GM18951 (cell line): ENCODE data around the gene UXS1.

Experiments
- POLR2A ChIP-seq: IDR thresholded peaks from 4 replicates; pipeline ENCODE4 v1.6.1; 2011; ENCODE audit warnings: mild to moderate bottlenecking; ENCODE audit not compliant: insufficient read length, insufficient read depth; ENCODE audit errors: extremely low read depth
- in situ Hi-C: fragments of 300-500 bp; cut with MboI; formaldehyde crosslinking; loops from one replicate; pipeline ENCODE4 v1.12.0; 2022; ENCODE audit warnings: low sequenced_read_pairs, mixed read lengths, inconsistent platforms; ENCODE audit not compliant: unreplicated experiment

Gene UXS1

DNA sequence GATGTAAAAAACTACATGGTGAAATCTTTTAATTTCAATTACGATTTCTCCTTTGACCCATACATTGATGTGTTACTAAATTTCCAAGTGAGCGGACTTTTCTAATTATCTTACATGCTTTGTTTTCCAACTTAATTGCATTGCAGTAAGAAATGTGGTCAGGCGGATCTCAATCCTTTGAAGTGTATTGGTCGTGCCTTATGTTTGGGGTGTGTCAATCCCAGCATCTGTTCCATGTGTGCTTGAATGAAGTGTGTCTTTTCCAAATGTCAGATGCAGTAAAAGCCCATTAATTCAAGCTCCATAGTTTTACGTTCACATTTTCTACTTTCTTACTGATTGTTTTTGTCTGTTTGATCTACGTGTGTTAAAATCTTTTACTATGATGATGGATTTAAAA is 113.1 kb downstream of the UXS1 start:
- in situ Hi-C loops, result no loop called here
- TF ChIP-seq POLR2A, result no peak

DNA sequence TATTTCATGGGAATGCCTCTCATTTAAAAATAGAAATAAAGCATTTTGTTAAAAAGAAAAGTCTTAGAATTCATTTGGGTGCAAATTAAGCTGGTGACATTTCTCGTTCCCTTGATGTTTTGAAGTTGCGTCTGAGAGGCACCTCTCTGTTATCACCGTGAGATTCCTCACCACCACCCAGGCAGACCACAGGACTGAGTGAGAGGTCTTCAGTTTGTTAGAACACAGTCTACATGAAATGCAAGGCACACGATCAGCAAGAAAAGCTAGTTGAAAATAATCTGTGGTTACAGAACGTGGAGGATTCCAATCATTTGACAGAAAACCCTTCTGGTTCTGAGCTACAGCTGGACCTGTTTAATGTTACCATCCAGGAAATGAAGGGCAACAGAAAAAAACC is 116.0 kb downstream of the UXS1 start:
- no peak for TF ChIP-seq POLR2A

DNA sequence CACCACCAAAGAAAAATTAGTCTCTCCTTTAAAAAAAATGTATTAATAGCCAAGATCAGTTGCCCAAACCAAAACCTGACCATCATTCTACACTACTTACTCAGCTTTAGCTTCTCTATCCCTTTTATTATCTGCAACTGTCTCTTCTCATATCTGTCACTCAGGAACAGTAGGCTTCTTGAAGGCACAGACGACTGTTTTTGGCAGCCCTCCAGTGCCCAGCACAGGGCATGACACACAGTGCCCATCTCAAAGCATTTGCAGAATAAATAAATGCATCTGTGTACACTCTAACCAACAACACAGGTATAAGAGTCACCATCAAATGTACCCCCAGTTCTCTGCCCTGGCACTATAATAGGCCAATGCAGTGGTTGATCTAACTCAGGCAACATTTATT is 117.2 kb downstream of the UXS1 start:
- TF ChIP-seq POLR2A, result no peak
- in situ Hi-C loops, result no loop called here

More for the DNA sequence above, 116.0 kb downstream of the UXS1 start:
- in situ Hi-C loops, result no loop called here

DNA sequence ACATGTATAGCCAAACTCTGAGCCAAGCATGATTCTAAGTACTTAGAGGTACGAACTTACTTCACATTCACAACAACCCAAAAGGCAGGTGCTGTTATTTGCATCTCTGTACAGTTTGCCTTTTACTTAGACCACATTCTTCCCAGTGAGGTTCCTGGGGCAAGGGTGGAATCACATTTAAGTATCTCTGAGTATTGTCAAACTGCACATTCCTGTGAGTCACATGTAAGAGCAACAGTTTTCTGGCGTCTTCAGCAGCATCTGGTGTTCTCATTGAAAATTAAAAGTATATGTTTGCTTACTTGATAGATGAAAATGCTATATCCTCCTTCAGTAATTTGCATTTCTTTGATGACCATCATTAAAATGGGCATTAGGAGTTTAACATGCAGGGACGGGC is 119.1 kb downstream of the UXS1 start:
- TF ChIP-seq POLR2A, result no peak
- in situ Hi-C loops, result no loop called here

DNA sequence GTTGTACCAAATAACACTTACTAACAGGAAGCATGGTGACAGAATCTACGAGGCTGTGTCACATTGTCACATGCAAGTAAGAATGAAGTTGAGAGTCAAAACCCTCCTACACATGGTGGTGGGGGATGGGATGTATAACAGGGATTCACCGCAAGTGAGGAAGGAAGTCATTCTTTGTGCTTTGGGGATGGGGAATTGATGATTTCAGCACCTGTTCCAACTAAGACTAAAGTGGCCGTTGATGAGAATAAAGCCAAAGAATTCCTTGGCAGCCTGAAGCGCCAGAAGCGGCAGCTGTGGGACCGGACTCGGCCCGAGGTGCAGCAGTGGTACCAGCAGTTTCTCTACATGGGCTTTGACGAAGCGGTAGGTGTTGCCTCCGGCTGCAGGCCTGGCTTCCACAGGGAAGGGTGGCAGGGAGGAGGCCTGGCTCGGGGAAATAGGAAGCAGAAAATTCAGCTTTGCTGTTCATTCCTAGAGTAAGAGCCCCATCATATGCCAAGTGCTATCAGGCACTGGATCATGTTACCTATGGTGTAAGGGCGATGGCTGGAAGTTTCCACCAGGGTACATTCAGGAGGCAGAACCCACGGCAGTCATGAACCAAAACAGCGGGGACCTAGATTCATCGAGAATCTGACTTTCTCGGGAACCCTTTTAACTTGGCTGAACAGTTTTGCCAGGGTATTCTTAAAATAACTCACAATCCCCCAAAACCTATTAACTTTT is 120.3 kb downstream of the UXS1 start:
- TF ChIP-seq POLR2A, result no peak
- in situ Hi-C loops, result no loop called here

DNA sequence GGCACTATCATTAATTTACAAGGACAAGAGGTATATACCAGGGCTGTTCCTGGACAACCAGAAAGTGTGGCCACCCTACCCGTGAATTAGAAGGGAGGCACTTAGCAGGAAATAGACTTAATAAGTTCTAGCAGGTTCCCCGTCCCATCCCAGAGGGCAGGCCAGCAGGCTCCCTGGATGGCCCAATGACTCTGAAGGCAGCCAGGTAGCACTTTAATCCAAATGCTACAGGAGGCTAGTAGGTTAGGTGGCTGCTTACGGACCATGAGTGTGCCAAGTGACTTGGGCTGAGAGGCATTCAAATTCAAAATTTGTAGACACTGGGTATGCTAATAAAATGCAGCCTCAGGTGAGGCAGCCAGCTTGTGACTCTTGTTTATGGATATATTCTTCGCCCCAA is 123.9 kb downstream of the UXS1 start:
- in situ Hi-C loops, result no loop called here
- no peak for TF ChIP-seq POLR2A

DNA sequence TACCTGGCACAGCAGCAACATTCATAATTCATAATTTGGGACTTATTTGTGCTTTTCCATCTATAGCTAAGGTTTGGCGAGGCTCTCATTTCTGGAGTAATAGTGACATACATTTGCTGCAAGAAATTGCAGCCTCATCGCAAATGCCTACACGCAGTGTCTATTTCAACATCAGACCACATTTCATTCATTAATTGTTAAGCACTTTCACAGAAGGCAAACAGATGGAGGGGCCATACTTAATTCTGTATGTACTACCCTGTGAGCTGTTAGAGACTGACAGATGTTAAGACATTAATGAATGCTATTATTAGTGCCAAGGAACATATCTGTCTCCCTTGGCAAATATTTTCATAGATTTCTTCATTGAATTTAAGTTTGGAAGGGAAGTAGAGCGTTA is 125.7 kb downstream of the UXS1 start:
- TF ChIP-seq POLR2A, result no peak
- in situ Hi-C loops, result no loop called here

DNA sequence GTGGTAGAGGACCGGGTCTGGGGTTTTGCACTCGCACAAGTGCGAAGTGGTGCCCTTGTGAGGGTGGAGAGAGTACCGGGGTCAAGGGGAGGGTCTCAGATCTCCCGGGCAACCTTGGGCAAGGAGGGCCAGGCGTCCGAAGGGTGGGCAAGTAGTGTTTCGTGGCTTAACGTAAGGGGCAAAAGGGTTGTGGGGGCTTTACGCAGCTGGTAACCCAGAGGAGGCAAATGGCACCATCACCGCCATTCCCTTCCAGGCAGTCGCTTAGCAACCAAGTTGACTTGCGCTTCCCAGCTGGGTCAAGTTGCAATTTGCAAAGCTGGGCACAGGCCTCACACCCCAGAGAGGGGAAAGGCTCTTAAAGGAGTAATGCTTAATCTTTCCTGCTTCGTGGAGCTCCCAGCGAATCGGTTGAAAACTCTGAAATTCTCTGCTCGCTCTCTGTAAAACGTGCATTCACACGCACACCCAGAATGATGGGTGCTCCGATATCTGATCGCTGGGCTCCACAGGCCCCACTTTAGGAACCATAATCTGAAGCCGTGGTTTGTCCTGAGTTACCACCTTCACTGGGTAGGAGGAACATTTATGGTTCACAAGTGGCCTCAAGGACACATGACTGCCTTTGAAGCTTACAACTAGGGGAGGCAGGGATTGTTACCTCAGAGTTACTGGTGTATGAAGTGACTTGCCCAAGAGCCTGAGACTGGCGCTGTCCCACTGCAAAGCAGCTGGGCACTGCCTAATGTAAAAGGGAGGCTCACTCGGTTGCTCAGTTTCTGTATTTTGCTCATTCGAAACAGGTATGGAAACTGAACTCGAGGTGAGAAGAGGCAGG is 127.9 kb downstream of the UXS1 start:
- no peak for TF ChIP-seq POLR2A
- in situ Hi-C loops, result no loop called here

DNA sequence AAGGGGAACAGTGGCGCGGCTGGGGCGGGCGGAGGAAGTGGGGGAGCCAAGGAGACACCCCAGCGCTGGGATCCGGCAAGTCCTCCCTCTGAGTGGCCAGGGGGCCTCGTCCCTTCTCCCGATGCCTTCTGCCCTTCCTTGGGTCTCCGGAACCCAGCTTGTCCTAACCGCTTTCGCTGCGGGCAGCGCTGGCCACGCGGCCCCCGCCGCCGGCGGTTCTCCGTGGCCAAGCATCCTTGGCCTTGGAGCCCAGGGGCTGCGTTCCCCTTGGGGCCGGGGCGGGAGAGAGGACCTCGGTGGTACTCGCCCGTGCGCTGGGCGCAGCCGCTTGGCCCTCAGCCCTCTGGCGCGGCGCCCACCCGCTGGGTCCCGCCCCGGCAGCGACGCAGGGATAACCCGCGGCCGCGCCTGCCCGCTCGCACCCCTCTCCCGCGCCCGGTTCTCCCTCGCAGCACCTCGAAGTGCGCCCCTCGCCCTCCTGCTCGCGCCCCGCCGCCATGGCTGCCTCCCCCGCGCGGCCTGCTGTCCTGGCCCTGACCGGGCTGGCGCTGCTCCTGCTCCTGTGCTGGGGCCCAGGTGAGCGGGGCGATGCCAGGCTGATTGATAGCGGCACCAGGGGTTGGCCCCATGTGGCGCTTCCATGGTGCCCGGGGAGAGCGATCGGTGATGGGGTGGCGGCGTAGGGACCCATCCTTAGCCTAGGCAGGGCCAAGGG is 128.7 kb downstream of the UXS1 start:
- TF ChIP-seq POLR2A, result no peak
- in situ Hi-C loops, result no loop called here

DNA sequence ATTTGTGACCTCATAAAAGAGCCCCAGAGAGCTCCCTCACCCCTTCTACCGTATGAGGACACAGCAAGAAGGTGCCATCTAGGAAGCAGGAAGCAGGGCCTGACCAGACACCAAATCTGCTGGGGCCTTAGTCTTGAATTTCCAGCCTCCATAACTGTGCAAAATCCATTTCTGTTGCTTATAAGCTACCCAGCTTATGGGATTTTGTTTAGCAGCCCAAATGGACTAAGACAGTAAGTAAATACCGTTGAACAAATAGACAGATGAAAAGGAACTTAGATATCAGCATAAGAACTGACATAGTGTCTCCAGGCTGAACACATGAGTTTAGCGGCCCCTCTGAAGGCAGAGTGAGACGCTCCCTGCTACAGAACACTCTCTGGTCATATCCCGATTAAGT is 130.9 kb downstream of the UXS1 start:
- in situ Hi-C loops, result no loop called here
- no peak for TF ChIP-seq POLR2A

DNA sequence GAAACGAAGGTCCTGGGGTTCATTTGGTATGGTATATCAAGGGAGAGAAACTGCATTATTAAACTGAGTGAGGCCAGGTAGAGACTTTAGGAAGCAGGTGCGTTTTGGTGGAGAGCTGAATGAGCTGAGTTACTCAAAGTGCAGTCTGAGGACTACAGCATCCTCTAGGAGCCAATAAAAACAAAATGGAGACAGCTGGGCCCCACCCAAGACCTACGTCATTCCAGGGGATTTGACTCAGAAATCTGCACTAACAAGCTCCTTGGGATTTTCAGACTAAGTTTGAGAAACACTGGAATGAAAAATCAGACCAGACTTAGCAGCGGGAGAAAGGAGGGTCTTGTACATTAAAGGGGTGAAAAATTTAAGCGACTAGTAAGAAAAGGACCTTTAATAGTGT is 131.5 kb downstream of the UXS1 start:
- in situ Hi-C loops, result no loop called here
- no peak for TF ChIP-seq POLR2A

DNA sequence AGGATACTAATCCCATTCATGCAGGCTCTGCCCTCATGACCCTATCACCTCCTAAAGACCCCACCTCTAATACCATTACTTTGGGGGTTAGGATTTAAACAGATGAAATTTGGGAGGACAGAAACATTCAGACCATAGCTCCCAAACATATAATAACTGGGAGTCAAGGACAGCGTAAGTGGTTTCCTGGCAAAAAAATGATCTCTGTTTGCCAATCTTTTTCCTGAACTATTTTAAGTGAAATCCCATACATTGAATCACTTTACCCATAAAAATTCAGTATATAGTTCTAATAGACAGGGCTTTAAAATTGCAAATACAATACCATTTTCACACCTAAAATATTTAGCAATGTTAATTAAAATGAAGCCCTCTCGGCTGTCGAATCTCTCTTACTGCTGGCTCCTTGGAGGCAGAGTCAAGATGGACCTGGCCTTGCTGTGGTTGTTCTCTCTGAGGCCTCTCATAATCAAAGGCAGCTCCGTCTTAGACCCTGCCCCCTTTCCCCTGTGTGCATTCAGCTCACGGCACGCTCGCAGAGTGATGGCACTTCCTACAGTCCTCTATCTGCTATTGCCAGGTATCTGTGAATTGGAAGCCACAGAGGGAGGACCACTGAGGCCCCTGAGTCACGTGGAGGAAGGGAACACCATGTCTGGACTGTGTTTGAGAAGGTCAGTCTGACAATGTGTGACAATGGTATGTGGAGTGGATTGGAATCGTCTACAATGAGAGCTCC is 132.3 kb downstream of the UXS1 start:
- no peak for TF ChIP-seq POLR2A
- in situ Hi-C loops, result no loop called here

DNA sequence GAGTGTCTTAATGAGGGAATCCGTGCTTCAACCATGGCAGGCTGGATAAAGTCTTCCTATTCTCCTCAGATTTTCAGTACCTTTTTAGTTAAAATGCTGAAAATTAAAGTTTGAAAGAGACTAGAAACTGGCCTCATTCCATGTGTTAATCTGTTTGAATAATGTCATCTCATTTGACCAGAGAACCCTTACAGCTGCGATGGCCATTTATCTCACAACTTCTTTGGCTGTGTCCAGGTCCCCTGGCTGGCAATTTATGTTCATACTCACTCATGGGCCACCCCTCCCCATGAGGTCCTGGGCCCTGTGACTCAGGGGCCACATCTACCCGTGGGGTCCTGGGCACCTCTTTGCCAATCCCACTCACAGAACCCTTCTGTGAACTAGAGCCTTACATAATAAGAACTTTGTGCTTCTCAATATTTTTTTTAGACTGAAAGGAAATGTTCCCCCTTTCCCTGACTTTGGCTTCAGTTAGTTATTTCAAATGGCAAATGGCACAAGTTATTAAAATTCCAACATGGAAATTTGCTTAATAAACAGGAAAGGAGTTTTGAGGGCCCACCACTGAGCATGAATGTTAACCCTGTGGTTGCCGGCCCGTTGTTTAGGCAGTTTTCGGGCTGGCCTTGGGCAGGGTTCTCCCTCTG is 134.6 kb downstream of the UXS1 start:
- in situ Hi-C loops, result no loop called here
- no peak for TF ChIP-seq POLR2A
